Measurements from ENCODE around the gene LRFN2. TPM values are rescaled to one million over a fixed set of nuclear protein-coding genes. Genes with fewer than 3 reads are reported as not detected.

Gene LRFN2
- total and polyA plus RNA-seq, 12 donors, result not detected

- peaks cover 0 to 45% (median 9%) of the 10 kb centered on the region in 7 donors for H3K27me3 ChIP-seq
- H3K27ac ChIP-seq, result no peak overlapping the region
- 54 to 61% methylated on average over 5 of the region's 5 CpGs for WGBS, 2 donors
- DNase-seq (no peak), ATAC-seq (no peak)
- intact Hi-C loops (cut with DNase I), result no loop called here
- H3K4me1 ChIP-seq, result peaks cover 0 to 9% (median 0%) of the 10 kb centered on the region in 9 donors
- H3K4me3 ChIP-seq, result no peak overlapping the region
- TF ChIP-seq, protein P1, sequence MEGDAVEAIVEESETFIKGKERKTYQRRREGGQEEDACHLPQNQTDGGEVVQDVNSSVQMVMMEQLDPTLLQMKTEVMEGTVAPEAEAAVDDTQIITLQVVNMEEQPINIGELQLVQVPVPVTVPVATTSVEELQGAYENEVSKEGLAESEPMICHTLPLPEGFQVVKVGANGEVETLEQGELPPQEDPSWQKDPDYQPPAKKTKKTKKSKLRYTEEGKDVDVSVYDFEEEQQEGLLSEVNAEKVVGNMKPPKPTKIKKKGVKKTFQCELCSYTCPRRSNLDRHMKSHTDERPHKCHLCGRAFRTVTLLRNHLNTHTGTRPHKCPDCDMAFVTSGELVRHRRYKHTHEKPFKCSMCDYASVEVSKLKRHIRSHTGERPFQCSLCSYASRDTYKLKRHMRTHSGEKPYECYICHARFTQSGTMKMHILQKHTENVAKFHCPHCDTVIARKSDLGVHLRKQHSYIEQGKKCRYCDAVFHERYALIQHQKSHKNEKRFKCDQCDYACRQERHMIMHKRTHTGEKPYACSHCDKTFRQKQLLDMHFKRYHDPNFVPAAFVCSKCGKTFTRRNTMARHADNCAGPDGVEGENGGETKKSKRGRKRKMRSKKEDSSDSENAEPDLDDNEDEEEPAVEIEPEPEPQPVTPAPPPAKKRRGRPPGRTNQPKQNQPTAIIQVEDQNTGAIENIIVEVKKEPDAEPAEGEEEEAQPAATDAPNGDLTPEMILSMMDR (IDR thresholded peaks at IDR 0.05), result no peak
- no peaks in the 10 kb centered on the region for H3K9me3 ChIP-seq
- H3K36me3 ChIP-seq, result no peaks in the 10 kb centered on the region
Observed at GRCh38 chr6:40520084-40520483, 67.1 kb downstream of the LRFN2 start.

- WGBS, 2 donors, result 77 to 79% methylated on average over 5 of the region's 5 CpGs
- TF ChIP-seq, protein P1 (IDR thresholded peaks at IDR 0.05), result no peak
- Histone ChIP-seq H3K4me3 (no peak overlapping the region), H3K36me3 (no peaks in the 10 kb centered on the region), H3K4me1 (peaks cover 0 to 10% (median 0%) of the 10 kb centered on the region in 9 donors), H3K9me3 (no peaks in the 10 kb centered on the region), H3K27me3 (peaks cover 0 to 30% (median 4%) of the 10 kb centered on the region in 7 donors), H3K27ac (no peak overlapping the region)
- intact Hi-C loops (cut with DNase I), result no loop called here
- DNase-seq, result no peak
- no peak for ATAC-seq
Observed at GRCh38 chr6:40517654-40518053, 69.5 kb downstream of the LRFN2 start.

GRCh38 chr6:40516429-40516828 is 70.7 kb downstream of the LRFN2 start:
- WGBS, 2 donors, result 84 to 95% methylated on average over 1 of the region's 1 CpG
- ATAC-seq (no peak), DNase-seq (no peak)
- Histone ChIP-seq H3K27ac (no peak overlapping the region), H3K27me3 (peaks cover 0 to 27% (median 0%) of the 10 kb centered on the region in 7 donors), H3K36me3 (no peaks in the 10 kb centered on the region), H3K4me1 (peaks cover 0 to 9% (median 0%) of the 10 kb centered on the region in 9 donors), H3K9me3 (no peaks in the 10 kb centered on the region), H3K4me3 (no peak overlapping the region)
- intact Hi-C loops (cut with DNase I), result no loop called here
- TF ChIP-seq, protein P1 (IDR thresholded peaks at IDR 0.05), result no peak

- TF ChIP-seq, protein P1 (IDR thresholded peaks at IDR 0.05), result no peak
Observed at GRCh38 chr6:40512340-40512739, 74.8 kb downstream of the LRFN2 start.

More at GRCh38 chr6:40512340-40512739, 74.8 kb downstream of the LRFN2 start:
- Histone ChIP-seq H3K4me3 (no peak overlapping the region), H3K4me1 (peaks cover 0 to 3% (median 0%) of the 10 kb centered on the region in 9 donors), H3K9me3 (no peaks in the 10 kb centered on the region), H3K36me3 (no peaks in the 10 kb centered on the region), H3K27me3 (peaks cover 0 to 17% (median 0%) of the 10 kb centered on the region in 7 donors), H3K27ac (no peak overlapping the region)
- intact Hi-C loops (cut with DNase I), result no loop called here
- 88 to 91% methylated on average over 1 of the region's 1 CpG for WGBS, 2 donors
- ATAC-seq, result no peak
- no peak for DNase-seq

Data from heart right ventricle (tissue), 16 donors.